Karpas-422 (cell line): Measurements from ENCODE around the gene PGM2. TPM values are rescaled to one million over a fixed set of nuclear protein-coding genes. Genes with fewer than 3 reads are reported as not detected.

ENCODE experiments used
- DNase-seq: peaks from one replicate; pipeline ENCODE4 v3.0.0-alpha.2; 2015
- H2AFZ ChIP-seq: fragments of 200-600 bp; sonication (generic); 2 replicates; pipeline ENCODE4 v1.6.1; 2014; ENCODE audit warnings: antibody characterized with exemption, low read length, mixed read lengths
- H3K27ac ChIP-seq: fragments of 200-600 bp; sonication (generic); 2 replicates; pipeline ENCODE4 v1.5.1; 2014; ENCODE audit warnings: mild to moderate bottlenecking, low read length, moderate library complexity
- H3K27me3 ChIP-seq: fragments of 200-600 bp; sonication (generic); 2 replicates; pipeline ENCODE4 v1.6.1; 2014; ENCODE audit warnings: low read length, mixed read lengths
- H3K36me3 ChIP-seq: fragments of 200-600 bp; sonication (generic); 2 replicates; pipeline ENCODE4 v1.6.1; 2014; ENCODE audit warnings: low read length, mixed read lengths; ENCODE audit not compliant: insufficient read depth
- H3K4me1 ChIP-seq: fragments of 200-600 bp; sonication (generic); 2 replicates; pipeline ENCODE4 v1.6.1; 2014; ENCODE audit warnings: mild to moderate bottlenecking, low read length, mixed read lengths
- H3K4me2 ChIP-seq: fragments of 200-600 bp; sonication (generic); 2 replicates; pipeline ENCODE4 v1.6.1; 2014; ENCODE audit warnings: low read length, low read depth, mild to moderate bottlenecking; ENCODE audit not compliant: poor library complexity, severe bottlenecking
- H3K4me3 ChIP-seq: fragments of 200-600 bp; sonication (generic); 2 replicates; pipeline ENCODE4 v1.5.1; 2014; ENCODE audit warnings: mild to moderate bottlenecking, antibody characterized with exemption, low read length, mixed read lengths
- H3K79me2 ChIP-seq: fragments of 200-600 bp; sonication (generic); 2 replicates; pipeline ENCODE4 v1.6.1; 2014; ENCODE audit warnings: mild to moderate bottlenecking, low read length, mixed read lengths
- H3K9ac ChIP-seq: fragments of 200-600 bp; sonication (generic); 2 replicates; pipeline ENCODE4 v1.6.0; 2014; ENCODE audit warnings: low read length
- H3K9me2 ChIP-seq: fragments of 200-600 bp; sonication (generic), shearing (Covaris generic); replicated peaks from 2 replicates; pipeline ENCODE4 v1.6.0; 2014; ENCODE audit warnings: mild to moderate bottlenecking, low read length, moderate library complexity; ENCODE audit not compliant: insufficient read depth
- H3K9me3 ChIP-seq: fragments of 300-700, 200-600 bp; sonication (generic); 2 replicates; pipeline ENCODE4 v1.6.1; 2014; ENCODE audit warnings: low read length, mixed read lengths
- H4K20me1 ChIP-seq: fragments of 200-600 bp; sonication (generic); 2 replicates; pipeline ENCODE4 v1.6.1; 2014; ENCODE audit warnings: mild to moderate bottlenecking, antibody characterized with exemption, low read length, low read depth; ENCODE audit not compliant: insufficient read depth
- total RNA-seq: library from RNA; depleted of rRNA; stranded (reverse); fragments of >200 nt; shearing (Covaris generic); gene quantifications from 2 replicates; pipeline ENCODE4 v1.2.3, GENCODE V29; 2014; ENCODE audit warnings: low replicate concordance

PGM2 gene
- total RNA-seq, 1 experiment from 2014 or later = 40.3 TPM

- peak; percentile 27 for DNase-seq
Observed at GRCh38 chr4:37872310-37872988, 46.0 kb downstream of the PGM2 start.

GRCh38 chr4:37873386-37873785 lies 46.9 kb downstream of the PGM2 start:
- H3K4me2 ChIP-seq = no peak overlapping the region
- H3K9ac ChIP-seq = no peak overlapping the region
- H3K4me3 ChIP-seq = no peak overlapping the region
- no peaks in the 10 kb centered on the region for H3K36me3 ChIP-seq
- no peak for DNase-seq
- no peak overlapping the region for H3K27ac ChIP-seq
- H4K20me1 ChIP-seq = no peaks in the 10 kb centered on the region
- no peaks in the 10 kb centered on the region for H3K27me3 ChIP-seq
- no peak overlapping the region for H2AFZ ChIP-seq
- no peaks in the 10 kb centered on the region for H3K79me2 ChIP-seq
- no peaks in the 10 kb centered on the region for H3K9me3 ChIP-seq
- no peaks in the 10 kb centered on the region for H3K4me1 ChIP-seq
- H3K9me2 ChIP-seq = no peaks in the 10 kb centered on the region

More at GRCh38 chr4:37872310-37872988, 46.0 kb downstream of the PGM2 start:
- Histone ChIP-seq H3K79me2 (no peaks in the 10 kb centered on the region), H3K4me3 (no peak overlapping the region), H3K9me2 (no peaks in the 10 kb centered on the region), H2AFZ (no peak overlapping the region), H3K9me3 (no peaks in the 10 kb centered on the region), H3K36me3 (no peaks in the 10 kb centered on the region), H3K27me3 (no peaks in the 10 kb centered on the region), H3K4me2 (no peak overlapping the region), H3K27ac (no peak overlapping the region), H3K4me1 (no peaks in the 10 kb centered on the region), H3K9ac (no peak overlapping the region), H4K20me1 (no peaks in the 10 kb centered on the region)

DNA sequence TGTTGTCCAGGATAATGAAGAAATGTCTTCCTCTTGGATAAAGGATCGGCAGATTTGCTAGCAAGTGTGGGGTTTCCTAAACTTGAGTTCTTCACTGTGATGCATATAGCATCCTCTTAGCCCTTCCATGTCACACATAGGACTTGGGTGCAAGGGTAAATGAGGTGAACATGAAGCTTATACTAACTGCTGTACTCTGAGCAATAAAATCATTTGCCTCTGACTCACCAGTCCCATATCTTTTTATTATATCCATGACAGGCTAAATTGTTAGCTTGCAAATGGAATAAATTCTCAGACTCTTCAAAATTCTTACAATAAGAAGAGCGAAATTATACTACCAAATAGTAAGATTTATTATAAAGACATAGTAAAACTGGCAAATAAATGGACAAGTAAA lies 49.7 kb downstream of the PGM2 start:
- Histone ChIP-seq H4K20me1 (no peaks in the 10 kb centered on the region), H3K4me1 (no peaks in the 10 kb centered on the region), H3K4me2 (no peak overlapping the region), H3K4me3 (no peak overlapping the region), H3K79me2 (no peaks in the 10 kb centered on the region), H3K9me2 (no peaks in the 10 kb centered on the region), H3K9ac (no peak overlapping the region), H3K9me3 (no peaks in the 10 kb centered on the region), H3K27me3 (no peaks in the 10 kb centered on the region), H2AFZ (no peak overlapping the region), H3K27ac (no peak overlapping the region), H3K36me3 (no peaks in the 10 kb centered on the region)
- DNase-seq = no peak

- Histone ChIP-seq H3K79me2 (no peaks in the 10 kb centered on the region), H3K9ac (no peak overlapping the region), H2AFZ (no peak overlapping the region), H3K36me3 (no peaks in the 10 kb centered on the region), H4K20me1 (no peaks in the 10 kb centered on the region), H3K4me2 (no peak overlapping the region), H3K4me3 (no peak overlapping the region), H3K4me1 (no peaks in the 10 kb centered on the region), H3K9me3 (no peaks in the 10 kb centered on the region), H3K27me3 (no peaks in the 10 kb centered on the region), H3K9me2 (no peaks in the 10 kb centered on the region), H3K27ac (no peak overlapping the region)
- no peak for DNase-seq
Observed at GRCh38 chr4:37879365-37879764, 52.9 kb downstream of the PGM2 start.

- H4K20me1 ChIP-seq = no peaks in the 10 kb centered on the region
- no peaks in the 10 kb centered on the region for H3K4me1 ChIP-seq
- no peak overlapping the region for H3K27ac ChIP-seq
- H3K36me3 ChIP-seq = no peaks in the 10 kb centered on the region
- H3K9ac ChIP-seq = no peak overlapping the region
- no peak overlapping the region for H2AFZ ChIP-seq
- H3K4me3 ChIP-seq = no peak overlapping the region
- no peak for DNase-seq
- H3K9me2 ChIP-seq = no peaks in the 10 kb centered on the region
- H3K4me2 ChIP-seq = no peak overlapping the region
- no peaks in the 10 kb centered on the region for H3K27me3 ChIP-seq
- no peaks in the 10 kb centered on the region for H3K9me3 ChIP-seq
- H3K79me2 ChIP-seq = no peaks in the 10 kb centered on the region
Observed at GRCh38 chr4:37881811-37882210, 55.3 kb downstream of the PGM2 start.

- no peak overlapping the region for H2AFZ ChIP-seq
- no peaks in the 10 kb centered on the region for H4K20me1 ChIP-seq
- no peaks in the 10 kb centered on the region for H3K27me3 ChIP-seq
- no peaks in the 10 kb centered on the region for H3K36me3 ChIP-seq
- no peak for DNase-seq
- no peak overlapping the region for H3K9ac ChIP-seq
- H3K4me1 ChIP-seq = no peaks in the 10 kb centered on the region
- H3K9me3 ChIP-seq = no peaks in the 10 kb centered on the region
- H3K4me3 ChIP-seq = no peak overlapping the region
- no peak overlapping the region for H3K4me2 ChIP-seq
- H3K79me2 ChIP-seq = no peaks in the 10 kb centered on the region
- H3K9me2 ChIP-seq = no peaks in the 10 kb centered on the region; the same call in 1 of the 2 replicates
- no peak overlapping the region for H3K27ac ChIP-seq
Observed at GRCh38 chr4:37882665-37883296, 56.3 kb downstream of the PGM2 start.

DNA sequence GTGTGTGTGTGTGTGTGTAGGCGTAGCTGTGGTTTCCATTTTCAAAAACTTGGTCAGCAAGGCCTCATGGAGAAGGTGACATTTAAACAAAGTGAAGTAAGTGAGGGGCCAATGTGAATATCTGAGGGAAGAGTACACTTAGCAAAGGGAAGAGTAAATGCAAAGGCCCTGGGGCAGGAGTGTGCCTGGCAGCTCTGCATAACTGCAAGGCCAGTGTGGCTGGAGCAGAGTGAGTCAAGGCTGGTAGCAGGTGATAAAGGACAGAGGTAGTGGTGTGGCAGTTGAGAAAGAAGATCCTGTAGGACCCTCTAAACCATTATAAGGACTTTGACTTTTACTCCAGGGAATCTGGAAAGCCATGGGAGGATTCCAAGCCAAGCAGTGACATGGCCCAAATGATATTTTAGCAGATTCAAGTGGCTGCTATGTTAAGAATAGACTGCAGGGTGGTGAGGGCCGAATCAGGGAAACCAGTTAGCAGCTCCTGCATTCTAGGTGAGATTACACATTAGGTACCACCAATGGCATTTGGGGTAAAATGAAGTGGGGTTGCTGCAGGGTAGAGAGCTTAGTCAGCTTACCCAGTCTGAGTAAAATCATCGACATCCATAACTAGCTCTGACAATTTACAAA lies 58.5 kb downstream of the PGM2 start:
- H3K36me3 ChIP-seq = no peaks in the 10 kb centered on the region
- H3K27ac ChIP-seq = no peak overlapping the region
- H3K79me2 ChIP-seq = no peaks in the 10 kb centered on the region
- H3K9me3 ChIP-seq = no peaks in the 10 kb centered on the region
- H3K9ac ChIP-seq = no peak overlapping the region
- no peak overlapping the region for H3K4me2 ChIP-seq
- H2AFZ ChIP-seq = no peak overlapping the region
- no peaks in the 10 kb centered on the region for H4K20me1 ChIP-seq
- no peaks in the 10 kb centered on the region; the same call in 1 of the 2 replicates for H3K9me2 ChIP-seq
- DNase-seq = peak; percentile 32
- no peak overlapping the region for H3K4me3 ChIP-seq
- H3K27me3 ChIP-seq = no peaks in the 10 kb centered on the region
- peaks cover under 1% of the 10 kb centered on the region; the same call in 1 of the 2 replicates for H3K4me1 ChIP-seq

DNA sequence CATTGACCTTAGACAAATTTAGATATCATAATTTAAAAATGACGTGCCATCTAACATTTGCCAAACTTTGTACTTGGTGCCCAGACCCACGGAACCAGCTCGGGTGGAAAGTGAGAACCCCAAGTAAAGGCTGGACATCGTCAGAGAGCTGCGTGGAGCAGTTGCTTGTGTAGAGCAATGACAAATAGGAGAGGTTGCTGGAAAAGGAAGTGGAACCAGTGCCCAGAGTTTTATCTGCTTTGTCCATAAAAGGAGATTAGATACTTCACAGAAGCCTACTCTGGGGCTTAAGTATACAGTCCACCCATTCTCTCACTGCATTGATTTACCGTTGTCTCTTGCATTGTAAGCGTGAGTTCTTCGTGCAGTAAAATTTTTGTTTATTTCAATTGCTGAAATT lies 59.0 kb downstream of the PGM2 start:
- no peaks in the 10 kb centered on the region for H4K20me1 ChIP-seq
- H2AFZ ChIP-seq = no peak overlapping the region
- no peaks in the 10 kb centered on the region; the same call in 1 of the 2 replicates for H3K9me2 ChIP-seq
- H3K4me3 ChIP-seq = no peak overlapping the region
- H3K27me3 ChIP-seq = no peaks in the 10 kb centered on the region
- H3K9me3 ChIP-seq = no peaks in the 10 kb centered on the region
- H3K4me1 ChIP-seq = peaks cover 6% of the 10 kb centered on the region
- no peak overlapping the region for H3K9ac ChIP-seq
- no peak overlapping the region for H3K27ac ChIP-seq
- H3K4me2 ChIP-seq = no peak overlapping the region
- no peaks in the 10 kb centered on the region for H3K36me3 ChIP-seq
- DNase-seq = peak; percentile 39
- no peaks in the 10 kb centered on the region for H3K79me2 ChIP-seq
